Measurements from ENCODE around the gene ZNF787.
A peak's percentile ranks its signal among the peaks of the same experiment; 100 is the strongest.
"Not testable (repeated sequence)": the region's sequence is repeated elsewhere in the genome, so short reads cannot be mapped to it uniquely, and the experiment has no call there.

Gene ZNF787

DNA sequence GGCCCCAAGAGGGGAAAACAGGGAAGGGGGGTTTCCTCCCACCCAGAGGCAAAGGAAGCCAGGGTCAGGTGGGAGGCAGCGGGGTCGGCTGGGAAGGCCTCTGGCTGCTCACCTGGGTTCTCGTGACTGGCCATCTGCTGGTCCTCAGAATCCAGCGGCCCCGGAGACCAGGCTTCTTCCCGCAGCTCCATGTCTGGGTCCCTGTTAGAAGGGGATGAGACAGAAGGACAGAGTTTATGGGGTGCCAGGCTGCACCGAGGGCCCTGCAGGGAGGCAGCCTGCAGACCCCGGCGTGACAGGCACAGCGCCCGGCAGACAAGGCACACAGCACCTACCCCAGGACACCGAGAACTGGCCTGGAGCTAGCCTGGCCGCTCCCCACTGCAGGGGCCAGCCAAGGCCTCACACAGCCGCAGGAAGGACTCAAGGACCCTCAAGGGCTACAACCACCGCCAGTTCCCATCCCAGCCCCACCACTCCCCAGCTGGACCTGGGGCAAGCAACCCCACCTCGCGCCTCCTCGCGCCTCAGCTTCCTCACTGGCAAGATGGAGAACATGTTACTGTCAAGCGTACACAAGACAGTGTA is 18.0 kb downstream of the ZNF787 start:
- no peak for DNase-seq

DNA sequence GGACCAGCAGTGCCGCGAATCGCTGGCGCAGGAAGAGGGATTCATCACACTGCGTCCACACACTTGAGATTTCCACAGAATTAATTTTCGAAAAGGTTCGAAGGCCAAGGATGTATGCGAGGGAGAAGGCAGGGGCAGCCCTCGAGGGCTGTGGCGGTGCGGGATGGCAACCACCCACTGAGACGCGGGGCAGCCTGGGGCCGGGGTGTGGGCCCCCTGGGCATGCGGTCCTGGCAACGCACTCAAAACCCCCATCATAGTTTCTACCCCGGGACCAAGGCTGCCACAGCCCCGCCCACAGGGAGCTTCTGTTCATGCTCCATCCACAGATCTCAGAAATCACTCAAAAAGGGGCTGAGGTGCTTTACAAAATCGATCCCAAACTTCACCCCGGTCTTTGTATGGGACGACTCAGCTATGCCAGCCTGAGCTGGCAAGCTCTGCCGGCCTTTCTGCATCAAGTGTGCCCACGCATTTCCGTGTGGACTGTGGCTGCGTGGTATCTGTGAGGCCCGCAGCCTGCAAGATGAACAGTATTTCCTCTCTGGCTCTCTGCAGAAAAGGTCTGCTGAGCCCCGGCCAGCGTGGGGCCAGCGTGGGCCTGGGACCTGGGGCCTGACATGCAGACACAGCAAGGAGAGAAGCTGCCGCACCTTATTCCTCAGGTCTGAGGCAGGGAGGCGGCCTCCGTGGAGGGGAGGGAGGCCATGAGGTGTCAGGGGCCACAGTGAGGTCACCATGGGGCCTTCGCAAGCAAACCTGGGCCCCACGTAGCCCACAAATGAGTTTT is 19.2 kb downstream of the ZNF787 start:
- DNase-seq = no peak

- no peak for DNase-seq
These were observed 20.0 kb downstream of the ZNF787 start for GRCh38 chr19:56101095-56101494.

DNA sequence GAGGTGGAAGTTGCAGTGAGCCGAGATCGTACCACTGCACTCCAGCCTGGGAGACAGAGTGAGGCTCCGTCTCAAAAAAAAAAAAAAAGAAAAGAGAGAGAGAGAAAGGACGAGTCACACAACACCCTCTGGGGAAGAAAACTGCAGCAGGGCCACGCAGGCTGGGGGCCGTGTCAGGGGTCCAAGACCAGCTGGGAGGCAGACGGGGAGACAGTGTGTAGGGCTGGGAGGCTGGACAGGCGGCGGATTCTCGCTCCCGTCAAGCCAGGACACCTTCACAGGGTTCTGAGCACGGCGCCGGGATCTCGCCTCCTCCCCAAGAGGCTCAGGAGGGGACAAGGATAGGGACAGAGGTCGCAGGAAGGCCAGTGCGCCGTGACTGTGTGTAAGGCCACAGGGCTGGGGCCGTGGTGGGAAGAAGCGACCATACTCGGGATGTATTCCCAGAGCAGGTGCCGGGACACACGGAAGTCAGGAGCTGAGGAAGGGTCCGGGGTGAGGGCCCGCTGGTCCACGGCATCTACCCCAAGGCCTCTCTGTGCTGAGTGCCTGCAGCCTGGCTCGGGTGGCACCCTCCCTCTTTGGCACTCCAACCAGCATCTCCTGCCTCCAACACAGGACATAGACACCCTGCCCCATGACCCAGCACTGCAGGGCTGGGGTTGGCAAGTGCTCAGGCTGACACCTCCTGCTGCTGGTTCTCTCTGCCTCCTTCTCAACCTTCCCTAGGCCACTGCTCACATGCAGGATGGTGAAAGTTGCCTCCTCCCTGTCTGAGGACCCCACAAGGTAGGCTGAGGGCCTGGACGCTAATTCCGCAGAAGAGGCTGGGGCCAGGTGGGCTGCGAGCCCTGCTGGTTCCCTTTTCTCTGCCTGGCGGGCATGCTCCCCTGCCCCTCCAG is 21.2 kb downstream of the ZNF787 start:
- no peak for DNase-seq

DNA sequence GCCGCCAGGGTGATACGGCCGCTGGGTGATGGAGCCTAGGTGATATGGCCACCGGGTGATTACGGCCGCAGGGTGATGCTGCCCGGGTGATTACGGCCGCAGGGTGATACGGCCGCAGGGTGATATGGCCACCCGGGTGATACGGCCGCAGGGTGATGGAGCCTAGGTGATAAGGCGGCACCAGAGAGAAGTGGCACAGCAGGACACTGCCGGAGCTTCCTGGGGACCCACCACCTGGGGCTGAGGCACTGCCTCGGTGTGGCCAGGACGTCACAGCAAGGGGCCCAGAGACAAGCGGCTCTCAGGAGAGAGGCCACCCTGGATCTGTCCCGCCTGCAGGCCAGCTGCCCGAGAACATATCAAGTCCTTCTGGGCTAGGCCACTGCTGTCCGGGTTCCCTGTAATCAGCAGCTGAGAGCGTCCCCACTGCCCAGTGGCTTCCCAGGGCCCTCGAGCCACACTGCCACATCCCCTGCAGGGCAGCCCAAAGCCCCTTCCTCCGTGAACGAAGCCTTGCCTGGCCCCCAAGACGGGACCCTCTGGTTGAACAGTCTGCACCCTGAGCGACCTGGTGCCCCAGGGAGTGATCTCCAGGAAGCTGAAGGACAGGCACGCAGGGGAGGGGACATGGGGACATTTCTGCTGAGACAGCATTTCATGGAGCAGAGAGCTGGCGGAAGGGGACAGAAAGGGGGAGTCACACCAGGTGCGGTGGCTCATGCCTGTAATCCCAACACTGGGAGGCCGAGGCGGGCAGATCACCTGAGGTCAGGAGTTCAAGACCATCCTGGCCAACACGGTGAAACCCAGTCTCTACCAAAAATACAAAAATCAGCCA is 22.1 kb downstream of the ZNF787 start:
- no peak for DNase-seq

- not testable (repeated sequence) for DNase-seq
These were observed 22.9 kb downstream of the ZNF787 start for GRCh38 chr19:56098237-56098636.

DNA sequence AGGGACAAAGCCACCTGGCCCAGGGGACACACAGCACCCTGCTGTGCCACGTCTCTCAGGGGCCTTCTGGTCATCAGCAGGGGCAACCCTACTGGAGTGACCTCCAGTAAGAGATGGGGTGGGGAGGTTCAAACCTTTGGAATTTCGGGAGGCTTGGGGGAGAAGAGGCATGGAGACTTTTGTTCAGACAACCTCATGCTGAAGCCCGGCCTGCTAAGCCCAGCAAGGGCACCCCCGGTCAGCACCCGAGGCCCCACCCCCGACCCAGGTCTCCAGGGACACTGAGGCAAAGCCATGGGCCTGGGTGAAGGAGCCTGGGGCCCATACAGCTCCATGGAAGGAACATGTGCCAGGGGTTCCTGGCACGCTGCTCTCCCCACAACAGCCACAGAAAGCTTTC is 23.3 kb downstream of the ZNF787 start:
- no peak for DNase-seq

DNA sequence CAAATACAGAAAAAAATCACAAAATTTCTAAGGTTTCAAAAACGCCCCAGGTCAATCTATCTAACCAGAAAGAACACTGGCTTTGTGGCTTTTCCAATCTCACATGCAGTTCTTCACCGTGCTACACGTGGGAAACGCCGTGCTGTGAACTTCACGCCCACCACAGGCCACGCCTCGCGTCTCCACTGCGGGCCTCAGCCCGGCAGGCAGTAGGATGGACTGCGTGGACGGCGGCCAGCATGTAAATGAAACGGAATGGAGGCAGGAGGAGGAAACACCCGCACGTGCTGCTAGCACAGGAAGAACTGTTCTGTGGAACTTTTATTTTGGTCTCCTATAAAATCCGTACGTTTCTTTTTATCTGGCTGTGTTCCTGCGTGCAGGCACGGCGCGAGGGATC is 23.8 kb downstream of the ZNF787 start:
- DNase-seq = no peak

DNA sequence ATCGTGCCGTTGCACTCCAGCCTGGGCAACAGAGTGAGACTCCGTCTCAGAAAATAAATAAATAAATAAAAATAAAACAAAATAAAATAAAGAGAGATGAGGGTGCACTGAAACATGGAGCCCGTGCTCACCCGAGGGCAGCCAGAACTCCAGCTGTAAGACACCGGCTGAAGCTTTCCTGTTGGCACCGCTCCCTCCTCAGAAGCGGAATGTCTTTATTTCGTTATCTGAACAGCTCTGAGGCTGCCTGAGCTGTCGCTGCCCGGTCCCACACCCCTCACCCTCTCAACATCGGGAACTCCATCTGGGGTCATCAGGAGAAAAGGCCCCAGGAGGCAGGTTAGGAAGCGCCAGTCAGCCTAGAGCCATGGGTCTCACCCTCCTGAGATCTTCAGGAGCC is 24.4 kb downstream of the ZNF787 start:
- no peak for DNase-seq

GRCh38 chr19:56094449-56094848 is 26.6 kb downstream of the ZNF787 start:
- DNase-seq = no peak

DNA sequence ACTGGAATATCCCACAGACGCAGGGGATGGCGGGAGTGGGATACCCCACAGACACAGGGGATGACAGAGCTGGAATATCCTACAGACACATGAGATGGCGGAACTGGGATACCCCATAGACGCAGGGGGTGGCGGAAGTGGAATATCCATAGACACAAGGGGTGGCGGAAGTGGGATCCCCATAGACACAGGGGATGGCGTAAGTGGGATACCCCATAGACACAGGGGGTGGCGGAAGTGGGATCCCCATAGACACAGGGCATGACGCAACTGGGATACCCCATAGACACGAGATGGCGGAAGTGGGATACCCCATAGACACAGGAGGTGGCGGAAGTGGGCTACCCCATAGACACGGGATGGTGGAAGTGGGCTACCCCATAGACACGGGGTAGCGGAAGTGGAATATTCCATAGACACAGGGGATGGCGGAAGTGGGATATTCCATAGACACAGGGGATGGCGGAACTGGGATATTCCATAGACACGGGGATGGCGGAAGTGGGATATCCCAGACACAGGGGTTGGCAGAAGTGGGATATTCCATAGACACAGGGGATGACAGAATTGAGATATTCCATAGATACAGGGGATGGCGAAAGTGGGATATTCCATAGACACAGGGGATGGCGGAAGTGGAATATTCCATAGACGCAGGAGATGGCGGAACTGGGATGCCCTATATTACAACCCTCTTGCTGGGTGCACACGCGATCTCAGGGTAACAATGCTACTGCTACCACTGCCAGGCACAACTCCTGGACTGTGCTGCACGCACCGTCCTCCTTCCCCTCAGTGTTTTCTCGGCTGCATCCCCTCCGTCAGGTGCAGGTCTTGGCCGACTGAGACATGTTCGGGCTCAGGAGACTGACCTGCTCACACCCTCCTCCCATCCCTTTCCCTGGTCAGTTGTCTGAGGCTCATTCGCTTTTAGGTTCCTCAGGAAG is 28.1 kb downstream of the ZNF787 start:
- DNase-seq = no peak

DNA sequence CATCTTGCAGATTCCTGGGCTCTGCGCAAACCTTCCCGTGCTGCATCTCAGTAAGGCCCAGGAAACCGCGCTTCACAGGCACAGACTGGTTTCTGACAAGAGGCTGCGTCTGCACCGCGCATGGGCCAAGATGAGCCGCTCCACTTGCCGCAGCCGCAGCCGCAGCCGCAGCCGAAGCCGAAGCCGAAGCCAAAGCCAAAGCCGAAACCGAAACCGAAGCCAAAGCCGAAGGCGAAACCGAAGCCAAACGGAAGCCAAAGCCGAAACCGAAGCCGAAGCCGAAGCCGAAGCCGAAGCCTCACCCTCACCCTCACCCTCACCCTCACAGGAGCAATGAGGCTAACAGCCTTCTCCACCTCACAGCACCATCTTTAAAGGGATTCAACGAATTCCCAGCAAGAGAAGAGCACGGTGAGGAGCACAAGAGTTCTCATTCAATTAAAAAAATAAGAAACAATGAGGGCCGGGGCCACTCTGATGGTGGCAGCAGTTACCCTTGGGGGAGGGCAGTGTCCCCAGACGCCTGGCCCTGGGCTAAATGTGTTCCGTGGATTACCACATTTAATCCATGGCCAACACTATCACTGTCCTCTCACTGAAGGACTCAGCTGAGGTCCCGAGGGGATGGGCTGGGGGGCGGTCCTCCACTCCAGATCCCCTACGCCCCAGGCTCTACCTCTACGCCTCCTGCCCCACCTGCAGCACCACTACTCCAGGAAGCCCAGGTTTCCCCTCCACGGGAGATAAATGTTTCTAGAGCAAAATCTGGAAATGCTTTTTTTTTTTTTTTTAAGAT is 29.1 kb downstream of the ZNF787 start:
- peak in 1 of 2 donors; percentile 19 for DNase-seq

DNA sequence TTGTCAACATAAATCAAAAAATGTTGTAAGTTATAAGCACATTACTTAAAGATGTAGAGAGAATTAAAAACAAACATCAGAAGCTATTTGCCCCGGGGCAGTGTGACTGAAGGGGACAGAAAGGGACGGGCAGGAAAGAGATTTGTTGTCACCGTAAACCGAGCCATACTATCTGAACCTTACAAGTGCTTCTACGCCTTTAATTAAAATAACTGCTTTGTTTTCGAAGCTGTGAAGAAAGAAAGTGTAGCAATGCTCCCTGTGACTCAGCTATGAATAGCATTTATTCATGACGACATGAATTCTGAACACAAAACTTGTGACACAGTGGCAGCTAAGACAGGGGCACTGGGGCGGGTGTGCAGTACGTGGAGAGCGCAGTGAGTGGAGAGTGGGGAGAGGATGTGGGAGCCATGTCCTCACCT is 30.0 kb downstream of the ZNF787 start:
- DNase-seq = no peak

- DNase-seq = no peak
These were observed 31.8 kb downstream of the ZNF787 start for GRCh38 chr19:56089344-56089743.

GRCh38 chr19:56088497-56089215 is 32.4 kb downstream of the ZNF787 start:
- DNase-seq = no peak

DNA sequence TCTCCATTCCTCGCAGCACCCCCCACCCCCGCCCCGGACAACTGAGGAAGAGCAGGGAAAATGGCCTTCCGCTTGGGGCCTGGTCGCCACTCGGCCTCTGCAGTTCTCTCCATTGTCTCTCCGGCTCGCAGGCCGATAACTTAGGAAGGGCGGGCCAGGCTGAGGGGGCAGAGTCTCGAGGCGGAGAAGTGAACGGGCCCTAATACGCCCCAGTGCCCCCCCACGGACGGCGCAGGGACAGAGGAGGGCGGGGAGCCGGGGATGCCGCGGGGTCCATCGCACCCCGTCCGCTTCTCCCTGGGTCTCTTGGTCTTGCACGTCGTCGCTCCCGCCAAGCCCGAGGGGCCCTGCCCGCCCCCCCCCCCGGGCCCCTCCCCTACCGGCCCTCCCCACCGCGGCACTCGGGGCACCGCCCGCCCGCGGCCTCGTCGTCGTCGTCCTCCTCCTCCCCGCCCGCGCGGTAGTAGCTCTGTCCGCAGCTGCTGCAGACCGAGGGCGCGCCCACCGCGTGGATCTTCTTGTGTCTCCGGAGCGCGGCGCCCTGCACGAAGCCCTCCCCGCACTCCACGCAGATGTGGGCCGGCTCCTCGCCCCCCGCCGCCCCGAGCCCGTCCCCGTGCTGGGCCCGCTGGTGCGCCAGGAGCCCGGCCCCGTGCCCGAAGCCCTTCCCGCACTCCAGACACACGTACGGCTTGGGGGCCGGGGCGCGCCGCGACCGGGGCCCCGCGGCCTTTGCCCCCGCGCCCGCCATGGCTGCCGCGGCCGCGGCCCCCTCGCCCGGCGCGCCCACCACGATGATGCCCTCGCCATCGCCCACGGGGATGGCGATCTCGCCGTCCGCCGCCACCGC is 33.2 kb downstream of the ZNF787 start:
- no peak for DNase-seq

- no peak for DNase-seq
These were observed 34.2 kb downstream of the ZNF787 start for GRCh38 chr19:56086671-56087430.
